Amygdala (tissue), 56 donors: ENCODE results near the gene COL7A1.

Experiments
- DNase-seq, 56 donors: peaks; one replicate each; lab custom pipeline; 2025; lab: John Stamatoyannopoulos, UW

Gene COL7A1

DNA sequence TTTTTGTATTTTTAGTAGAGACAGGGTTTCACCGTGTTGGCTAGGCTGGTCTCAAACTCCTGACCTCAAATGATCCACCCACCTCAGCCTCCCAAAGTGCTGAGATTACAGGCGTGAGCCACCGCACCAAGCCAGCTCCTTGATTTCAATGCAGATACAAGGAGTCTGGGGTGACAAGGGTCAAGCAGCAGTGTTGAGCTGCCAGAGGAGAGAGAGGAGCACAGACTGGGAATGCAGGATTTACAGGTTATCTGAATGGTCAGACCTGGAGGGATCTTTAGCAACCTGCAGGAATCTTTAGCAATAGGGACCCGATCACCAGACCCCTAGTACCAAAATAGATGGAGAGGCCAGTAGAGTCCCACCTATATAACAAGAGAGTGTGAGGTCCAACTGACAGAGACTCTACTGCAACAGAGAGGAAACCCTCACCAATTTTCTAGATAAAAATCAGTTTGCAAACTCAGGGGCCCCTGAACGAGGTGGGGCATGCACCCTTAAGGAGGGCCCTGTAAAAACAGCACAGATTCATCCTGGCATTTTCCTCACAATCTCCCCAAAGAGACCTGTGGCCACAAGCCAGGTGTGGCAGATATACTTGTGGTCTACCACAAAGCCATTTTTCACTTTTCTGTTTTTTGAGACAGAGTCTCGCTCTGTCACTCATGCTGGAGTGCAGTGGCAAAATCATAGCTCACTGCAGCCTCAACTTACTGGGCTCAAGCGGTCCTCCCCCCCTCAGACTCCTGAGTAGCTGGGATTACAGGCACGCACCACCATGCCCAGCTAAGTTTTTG is 80.5 kb downstream of the COL7A1 start:
- DNase-seq, result no peak
